Measurements from ENCODE around the gene PCSK2. TPM values are rescaled to one million over a fixed set of nuclear protein-coding genes. Genes with fewer than 3 reads are reported as not detected.

The PCSK2 gene
- total and polyA plus RNA-seq, 2 of the 8 experiments (the other 6 are each of a cell fraction or from before 2014, with no cell fraction given) = 1.9 to 4.2 TPM

GRCh38 chr20:17438436-17439039, 211.7 kb downstream of the PCSK2 start (continued):
- no peak for TF ChIP-seq RNF2 (IDR thresholded peaks at IDR 0.05; ENCODE audit: borderline replicate concordance, low read depth, low read length, missing control alignments, poor library complexity, severe bottlenecking)
- no peak for TF ChIP-seq RXRA (IDR thresholded peaks at IDR 0.05; ENCODE audit: insufficient read depth, low read depth, low read length)
- no peak for TF ChIP-seq NANOG (IDR thresholded peaks at IDR 0.05; ENCODE audit: insufficient read depth, low read depth, low read length, poor library complexity, severe bottlenecking)
- TF ChIP-seq KDM4A (IDR thresholded peaks at IDR 0.05; ENCODE audit: low read depth, low read length, severe bottlenecking) = no peak
- TF ChIP-seq NRF1 (IDR thresholded peaks at IDR 0.05; ENCODE audit: low read depth, low read length) = no peak

Measured in H1 (cell line).